Mesenteric fat pad (tissue), 1 donor: Measurements from ENCODE around the gene CLEC16A. TPM values are rescaled to one million over a fixed set of nuclear protein-coding genes. Genes with fewer than 3 reads are reported as not detected.

Source experiments
- DNase-seq: peaks from one replicate; pipeline ENCODE4 v3.0.0-alpha.2; 2020; ENCODE audit warnings: low spot score
- total RNA-seq: library from RNA; stranded (reverse); fragmentation: NEBNext Ultra II Directional; extraction: Animal tissue kit (Norgen Biotek cat#: 25700); gene quantifications from one replicate; pipeline ENCODE4 v1.2.1, GENCODE V29; 2021
- donor health status: DM: yes; HTN: yes; CAD: no.

The CLEC16A gene
- total RNA-seq, 1 donor from 2014 or later = 27.5 TPM

- DNase-seq = no peak
These were observed 43.2 kb downstream of the CLEC16A start for GRCh38 chr16:10987361-10988163.

DNA sequence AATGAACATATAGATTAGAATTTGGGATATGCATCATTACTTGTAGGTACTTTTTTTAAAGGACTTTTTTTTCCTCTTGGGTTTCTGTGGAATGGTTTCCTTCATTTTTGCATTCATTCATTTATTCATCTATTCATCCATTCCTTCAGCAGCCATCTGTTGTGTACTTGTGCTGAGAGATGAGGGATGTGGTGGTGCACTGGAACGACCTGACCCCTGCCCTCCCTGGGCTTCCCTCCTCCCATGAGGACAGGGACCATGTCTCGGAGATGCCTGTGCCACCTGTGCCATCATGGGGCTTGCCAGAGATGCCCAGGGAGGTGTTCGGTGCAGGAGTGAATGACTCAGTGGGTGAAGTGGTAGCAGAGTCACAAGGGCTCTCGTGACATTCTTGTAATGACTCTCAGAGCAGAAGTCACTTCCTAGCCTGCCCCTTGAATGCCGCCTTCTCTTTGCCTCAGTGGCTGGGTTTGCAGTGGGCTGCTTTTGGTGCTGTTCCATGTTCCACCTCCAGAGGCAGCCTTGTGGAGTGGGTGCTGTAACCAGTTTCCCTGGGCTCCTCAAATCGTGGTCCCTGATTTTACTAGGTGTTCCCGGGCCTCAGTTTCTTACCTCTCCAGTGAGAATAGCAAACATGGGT lies 43.9 kb downstream of the CLEC16A start:
- no peak for DNase-seq

GRCh38 chr16:10988879-10989278 lies 44.5 kb downstream of the CLEC16A start:
- no peak for DNase-seq

- no peak for DNase-seq
These were observed 45.2 kb downstream of the CLEC16A start for GRCh38 chr16:10989559-10989958.

DNA sequence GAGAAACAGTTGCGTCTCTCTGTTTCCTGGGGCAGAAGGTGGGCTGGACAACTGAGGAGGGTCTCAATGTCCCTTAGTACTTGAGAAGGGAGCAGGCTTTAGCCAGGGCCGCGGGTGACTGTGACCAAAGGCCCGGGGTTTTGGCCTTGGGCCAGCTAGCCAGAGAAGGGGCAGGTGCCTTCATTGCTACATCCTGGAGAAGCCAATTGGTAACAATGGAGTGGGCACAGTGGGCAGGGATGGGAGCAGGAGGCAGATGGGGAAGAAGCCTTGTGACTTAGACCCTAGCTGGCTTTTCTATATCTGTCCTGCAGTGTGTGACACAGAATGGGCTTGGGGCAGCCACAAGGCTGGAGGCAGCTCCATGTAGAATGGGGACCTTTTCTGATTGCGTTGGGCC lies 46.0 kb downstream of the CLEC16A start:
- DNase-seq = no peak

DNA sequence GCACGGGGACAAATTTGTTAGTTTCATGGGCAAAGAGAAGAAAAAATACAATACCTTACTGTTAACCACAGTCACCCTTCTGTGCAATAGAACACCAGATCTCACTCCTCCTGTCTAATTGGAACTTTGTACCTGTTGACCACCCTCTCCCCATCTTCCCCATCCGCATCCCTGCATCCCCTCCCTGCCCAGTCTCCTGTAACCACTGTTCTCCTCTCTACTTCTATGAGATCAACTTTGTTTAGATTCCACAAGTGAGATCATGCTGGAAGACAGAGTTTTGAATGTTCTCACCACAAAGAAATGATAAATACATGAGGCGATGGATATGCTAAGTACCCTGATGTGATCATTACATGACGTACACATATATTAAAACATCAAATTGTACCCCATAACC lies 47.7 kb downstream of the CLEC16A start:
- DNase-seq = no peak

DNA sequence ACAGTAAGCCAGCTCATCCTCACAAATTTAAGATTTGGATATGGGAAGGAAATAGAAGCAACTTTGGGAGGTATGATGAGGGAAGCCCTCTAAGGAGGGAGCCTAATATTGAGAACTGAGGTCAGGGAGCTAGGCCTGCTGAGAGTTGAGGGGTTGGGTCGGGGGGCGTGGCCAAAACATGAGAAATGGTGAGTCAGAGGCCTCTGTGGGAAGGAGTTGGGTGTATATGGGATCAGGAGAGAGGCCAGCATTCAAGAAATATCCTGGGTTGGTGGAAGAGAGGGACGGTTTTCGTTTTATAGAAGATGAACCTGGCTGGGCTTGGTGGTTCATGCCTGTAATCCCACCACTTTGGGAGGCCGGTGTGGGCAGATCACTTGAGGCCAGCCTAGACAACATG lies 48.4 kb downstream of the CLEC16A start:
- DNase-seq = no peak

DNA sequence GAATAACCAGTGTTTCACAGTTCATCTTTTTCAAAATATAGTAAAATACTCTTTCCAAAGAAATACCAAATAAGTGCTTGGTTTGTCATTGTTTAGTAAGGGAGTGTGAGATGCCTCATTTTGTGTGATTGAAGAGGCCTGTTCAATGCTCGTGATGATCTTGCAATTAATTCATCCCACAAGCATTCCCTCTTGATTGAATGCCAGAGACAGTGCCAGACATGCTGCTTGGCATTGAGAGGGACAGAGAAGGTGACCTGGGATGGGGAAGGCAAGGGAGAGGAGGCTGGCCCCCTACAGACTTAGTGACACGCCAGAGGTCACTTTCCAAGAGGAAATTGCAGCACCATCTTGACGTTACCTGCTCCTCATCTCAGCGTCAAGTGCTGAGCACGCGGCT lies 49.3 kb downstream of the CLEC16A start:
- no peak for DNase-seq

DNA sequence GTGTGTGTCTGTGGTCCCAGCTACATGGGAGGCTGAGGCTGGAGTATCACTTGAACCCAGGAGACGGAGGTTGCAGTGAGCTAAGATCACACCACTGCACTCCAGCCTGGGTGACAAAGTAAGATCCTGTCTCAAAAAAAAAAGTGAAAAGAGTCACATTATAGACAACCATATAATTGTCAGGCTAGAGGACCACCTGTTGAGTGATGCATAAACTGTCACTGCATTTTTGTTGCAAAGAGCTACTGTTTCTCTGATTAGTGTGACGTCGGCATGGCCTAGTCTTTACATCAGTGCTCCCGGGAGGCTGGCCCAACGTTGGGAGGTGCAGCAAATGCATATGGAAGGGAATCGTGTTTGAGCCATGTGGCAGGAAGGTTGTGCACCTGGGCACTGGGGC lies 50.2 kb downstream of the CLEC16A start:
- no peak for DNase-seq

DNA sequence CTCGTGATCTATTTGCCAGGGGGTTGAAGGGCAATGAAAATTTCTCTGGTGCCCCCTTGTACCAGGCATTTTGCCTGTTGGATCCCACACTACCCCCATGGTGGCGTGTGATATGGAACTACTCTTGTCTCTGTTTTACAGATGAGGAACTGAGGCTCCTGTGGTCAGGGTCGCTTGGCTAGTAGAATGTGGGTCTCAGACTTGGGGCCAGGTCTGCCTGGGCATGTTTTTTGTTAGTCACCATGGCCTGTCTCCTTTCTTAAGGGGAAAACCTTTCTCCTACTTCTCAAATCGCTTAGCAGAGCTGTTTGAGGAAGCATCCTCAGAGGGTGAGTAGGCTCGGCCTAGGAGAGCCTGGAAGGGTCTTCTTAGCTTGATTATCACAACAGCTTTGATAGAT lies 51.2 kb downstream of the CLEC16A start:
- DNase-seq = no peak

GRCh38 chr16:10997485-10997884 lies 53.1 kb downstream of the CLEC16A start:
- DNase-seq = no peak

- no peak for DNase-seq
These were observed 54.9 kb downstream of the CLEC16A start for GRCh38 chr16:10999300-10999699.

DNA sequence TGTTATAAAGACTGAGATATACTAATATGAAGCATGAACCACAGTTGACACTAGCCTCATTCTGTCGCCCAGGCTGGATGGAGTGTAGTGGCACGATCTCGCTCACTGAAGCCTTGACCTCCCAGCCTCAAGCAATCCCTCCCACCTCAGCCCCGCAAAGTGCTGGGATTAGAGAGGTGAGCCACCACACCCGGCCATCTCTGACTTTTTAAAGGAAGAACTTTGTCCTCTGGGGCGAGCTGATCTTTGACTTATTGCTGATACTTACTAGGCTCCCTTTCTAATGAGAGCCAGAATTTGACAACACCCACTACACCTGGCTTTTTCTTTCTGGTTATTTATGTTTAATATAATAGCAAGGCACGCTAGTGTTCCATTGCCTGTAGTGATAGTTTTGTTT lies 57.2 kb downstream of the CLEC16A start:
- peak; percentile 68 for DNase-seq

DNA sequence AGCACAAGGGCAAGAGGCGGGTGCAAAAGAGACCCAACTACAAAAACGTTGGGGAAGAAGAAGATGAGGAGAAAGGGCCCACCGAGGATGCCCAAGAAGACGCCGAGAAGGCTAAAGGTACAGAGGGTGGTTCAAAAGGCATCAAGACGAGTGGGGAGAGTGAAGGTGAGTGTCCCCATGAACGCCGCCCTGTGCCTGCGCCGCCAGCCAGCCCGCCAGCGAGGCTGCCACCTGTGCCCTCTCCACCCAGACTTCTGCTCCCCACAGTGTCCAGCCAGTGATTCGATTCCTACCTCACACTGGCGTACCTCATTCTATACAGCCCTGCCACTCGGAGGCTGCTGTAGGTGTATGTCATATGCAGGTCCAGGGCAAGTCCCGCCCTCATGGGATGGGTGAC lies 58.8 kb downstream of the CLEC16A start:
- DNase-seq = no peak

DNA sequence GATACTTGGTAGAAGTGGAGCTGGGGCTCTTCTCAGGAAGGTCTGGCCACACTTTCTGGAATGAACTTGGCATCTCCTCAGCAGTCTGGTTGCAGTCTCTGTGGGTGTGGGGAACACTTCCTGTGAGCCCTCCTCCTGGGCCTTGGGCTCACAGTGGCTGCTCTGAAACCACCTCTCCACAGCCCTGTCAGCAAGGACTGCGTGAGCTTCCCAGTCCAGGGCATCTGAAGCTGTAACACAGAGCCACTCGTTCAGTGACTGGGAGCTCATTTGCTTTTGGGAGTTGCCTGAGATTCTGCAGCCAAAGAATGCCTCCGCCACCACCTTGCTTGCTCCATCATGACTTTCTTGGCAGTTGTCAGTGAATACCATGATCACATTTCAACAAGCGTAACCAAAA lies 60.0 kb downstream of the CLEC16A start:
- peak; percentile 53 for DNase-seq

DNA sequence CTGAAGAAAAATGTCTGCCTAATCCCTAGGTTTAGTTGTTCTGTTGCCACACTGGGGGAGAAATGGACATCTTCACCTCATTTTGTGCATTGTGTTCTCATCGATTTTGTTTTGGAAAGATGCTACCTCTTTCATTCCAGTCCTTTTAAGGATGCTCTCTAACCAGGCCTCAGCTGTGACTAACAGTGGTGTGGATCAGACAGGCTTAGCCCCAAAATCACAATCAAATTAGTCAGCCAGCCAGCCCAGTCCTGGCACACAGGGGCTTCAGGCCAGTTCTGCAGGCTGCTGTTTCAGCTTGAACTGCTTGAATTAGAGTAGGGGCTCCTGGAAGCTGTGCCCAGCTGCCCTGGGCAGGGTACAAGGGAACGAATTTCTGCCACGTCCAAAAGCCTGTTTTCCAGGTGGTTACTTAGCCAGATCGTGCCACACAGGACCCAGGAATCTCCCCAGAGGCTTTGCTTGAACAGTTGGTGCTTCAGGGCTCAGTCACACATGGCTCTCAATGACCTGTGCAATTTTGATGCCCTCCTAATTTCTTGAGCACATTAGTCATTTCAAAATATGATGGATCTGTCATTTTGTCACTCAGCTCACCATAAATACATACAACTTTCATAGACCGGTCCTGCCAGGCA lies 60.7 kb downstream of the CLEC16A start:
- peak; percentile 37 for DNase-seq

DNA sequence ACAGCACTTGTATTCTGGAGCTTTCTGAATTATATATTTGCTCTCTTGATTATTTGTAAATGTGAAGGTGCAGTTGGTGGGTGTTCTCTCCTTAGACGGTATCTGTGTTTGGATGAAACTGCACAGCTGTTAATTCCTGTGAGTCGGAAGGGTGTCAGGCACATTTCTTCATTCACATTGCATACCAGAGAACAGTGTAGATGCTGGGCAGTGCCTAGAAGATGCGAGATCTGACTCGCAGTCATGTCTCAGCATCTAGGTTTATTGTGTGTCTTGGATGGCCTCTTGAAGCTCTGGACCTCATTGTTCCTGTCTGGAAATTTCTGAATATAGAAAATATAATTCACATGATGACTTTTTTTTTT lies 61.2 kb downstream of the CLEC16A start:
- peak; percentile 1 for DNase-seq

- no peak for DNase-seq
These were observed 62.3 kb downstream of the CLEC16A start for GRCh38 chr16:11006656-11007055.

DNA sequence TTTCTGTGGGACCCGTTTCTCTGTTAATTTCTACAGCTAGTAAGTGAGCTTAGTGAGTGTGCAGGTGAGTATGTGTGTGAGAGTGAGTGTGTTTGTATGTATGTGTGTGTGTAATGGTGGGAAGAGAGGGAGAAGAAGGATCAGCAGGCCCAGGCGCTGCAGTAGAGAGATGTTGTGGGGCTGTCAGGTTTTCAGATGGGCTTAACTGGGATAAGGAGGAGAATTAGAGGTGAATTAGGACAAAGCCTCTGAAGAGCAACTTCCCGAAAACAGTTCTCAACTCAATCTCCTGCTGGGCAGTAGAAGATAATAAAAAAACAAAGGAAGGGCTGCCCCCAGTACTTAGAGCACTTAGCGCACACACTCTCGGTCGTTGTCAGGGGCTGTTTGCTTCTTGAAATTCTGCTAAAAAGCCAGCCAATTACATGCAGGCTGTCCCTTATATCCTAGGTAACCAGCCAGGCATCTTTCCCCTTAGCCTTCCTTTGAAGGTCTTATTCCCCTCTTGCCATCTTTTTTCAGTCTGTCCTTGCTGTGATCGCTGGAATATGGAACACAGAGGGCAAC lies 63.4 kb downstream of the CLEC16A start:
- DNase-seq = no peak

GRCh38 chr16:11009027-11009755 lies 64.8 kb downstream of the CLEC16A start:
- DNase-seq = no peak

DNA sequence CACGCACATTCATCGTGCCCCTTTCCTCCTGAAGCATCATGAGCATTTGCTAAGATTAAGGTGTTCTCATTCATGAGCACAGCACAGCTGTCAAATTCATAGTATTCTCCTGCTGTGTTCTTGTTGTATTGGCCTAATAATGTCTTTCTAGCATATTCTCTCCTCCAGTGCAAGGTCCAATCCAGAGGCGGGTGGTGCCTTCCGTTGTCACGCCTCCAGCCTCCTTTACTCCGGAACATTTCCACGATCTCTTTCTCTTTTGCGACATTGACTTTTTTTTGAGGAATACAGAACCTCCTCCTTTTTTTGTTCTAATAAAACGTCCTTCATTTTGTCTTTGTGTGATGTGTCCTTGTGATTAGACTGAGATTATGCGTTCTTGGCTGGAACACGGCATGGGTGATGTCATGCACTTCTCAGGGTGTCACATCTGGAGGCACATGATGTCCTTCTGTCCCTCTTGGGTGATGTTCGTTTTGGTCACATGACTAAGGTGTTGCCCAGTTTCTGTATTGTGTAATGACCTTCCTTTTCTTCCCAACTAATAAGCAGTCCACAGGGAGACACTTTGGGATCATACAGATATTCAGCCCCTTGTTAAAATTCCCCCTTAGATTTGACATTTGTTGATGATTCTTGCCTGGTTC lies 66.3 kb downstream of the CLEC16A start:
- DNase-seq = no peak
